HG03135 (cell line): ENCODE results near the gene FAR2.
"Not testable (repeated sequence)": the region's sequence is repeated elsewhere in the genome, so short reads cannot be mapped to it uniquely, and the experiment has no call there.

Source experiments
- ATAC-seq: cut with Tn5 transposase; IDR thresholded peaks from one replicate; pipeline ENCODE4 v1.9.1; 2021; ENCODE audit warnings: mild to moderate bottlenecking, moderate library complexity; ENCODE audit not compliant: unreplicated experiment

Gene FAR2

GRCh38 chr12:29229937-29230336, 80.9 kb downstream of the FAR2 start:
- ATAC-seq: no peak

- no peak for ATAC-seq
These were observed 81.9 kb downstream of the FAR2 start for GRCh38 chr12:29230800-29231560.

- ATAC-seq: no peak
These were observed 83.0 kb downstream of the FAR2 start for GRCh38 chr12:29232086-29232485.

GRCh38 chr12:29234552-29234951, 85.5 kb downstream of the FAR2 start:
- ATAC-seq: no peak

GRCh38 chr12:29234965-29235626, 86.0 kb downstream of the FAR2 start:
- ATAC-seq: no peak

GRCh38 chr12:29238822-29239291, 89.8 kb downstream of the FAR2 start:
- ATAC-seq: no peak

GRCh38 chr12:29239336-29239735, 90.3 kb downstream of the FAR2 start:
- no peak for ATAC-seq

GRCh38 chr12:29240441-29240840, 91.4 kb downstream of the FAR2 start:
- ATAC-seq: no peak

- peak; percentile 83 for ATAC-seq
These were observed 92.9 kb downstream of the FAR2 start for GRCh38 chr12:29241821-29242591.

- no peak for ATAC-seq
These were observed 93.9 kb downstream of the FAR2 start for GRCh38 chr12:29242921-29243431.

GRCh38 chr12:29244159-29244765, 95.2 kb downstream of the FAR2 start:
- ATAC-seq: no peak

- ATAC-seq: no peak
These were observed 96.2 kb downstream of the FAR2 start for GRCh38 chr12:29245246-29245645.

- no peak for ATAC-seq
These were observed 100.9 kb downstream of the FAR2 start for GRCh38 chr12:29249930-29250329.

- no peak for ATAC-seq
These were observed 105.0 kb downstream of the FAR2 start for GRCh38 chr12:29253906-29254625.

GRCh38 chr12:29255042-29255441, 106.0 kb downstream of the FAR2 start:
- ATAC-seq: no peak

GRCh38 chr12:29256598-29256997, 107.5 kb downstream of the FAR2 start:
- no peak for ATAC-seq

- ATAC-seq: not testable (repeated sequence)
These were observed 108.6 kb downstream of the FAR2 start for GRCh38 chr12:29257687-29258086.

GRCh38 chr12:29264424-29264823, 115.3 kb downstream of the FAR2 start:
- ATAC-seq: no peak

GRCh38 chr12:29269706-29270408, 120.8 kb downstream of the FAR2 start:
- ATAC-seq: no peak

- ATAC-seq: no peak
These were observed 121.4 kb downstream of the FAR2 start for GRCh38 chr12:29270446-29270845.
